GM18508 (cell line): Measurements from ENCODE around the gene CRTC3.
"Not testable (repeated sequence)": the region's sequence is repeated elsewhere in the genome, so short reads cannot be mapped to it uniquely, and the experiment has no call there.

Source experiments
- ATAC-seq: cut with Tn5 transposase; IDR thresholded peaks from one replicate; pipeline ENCODE4 v1.9.1; 2021; ENCODE audit warnings: moderate number of reproducible peaks; ENCODE audit not compliant: insufficient read depth, unreplicated experiment

The CRTC3 gene

DNA sequence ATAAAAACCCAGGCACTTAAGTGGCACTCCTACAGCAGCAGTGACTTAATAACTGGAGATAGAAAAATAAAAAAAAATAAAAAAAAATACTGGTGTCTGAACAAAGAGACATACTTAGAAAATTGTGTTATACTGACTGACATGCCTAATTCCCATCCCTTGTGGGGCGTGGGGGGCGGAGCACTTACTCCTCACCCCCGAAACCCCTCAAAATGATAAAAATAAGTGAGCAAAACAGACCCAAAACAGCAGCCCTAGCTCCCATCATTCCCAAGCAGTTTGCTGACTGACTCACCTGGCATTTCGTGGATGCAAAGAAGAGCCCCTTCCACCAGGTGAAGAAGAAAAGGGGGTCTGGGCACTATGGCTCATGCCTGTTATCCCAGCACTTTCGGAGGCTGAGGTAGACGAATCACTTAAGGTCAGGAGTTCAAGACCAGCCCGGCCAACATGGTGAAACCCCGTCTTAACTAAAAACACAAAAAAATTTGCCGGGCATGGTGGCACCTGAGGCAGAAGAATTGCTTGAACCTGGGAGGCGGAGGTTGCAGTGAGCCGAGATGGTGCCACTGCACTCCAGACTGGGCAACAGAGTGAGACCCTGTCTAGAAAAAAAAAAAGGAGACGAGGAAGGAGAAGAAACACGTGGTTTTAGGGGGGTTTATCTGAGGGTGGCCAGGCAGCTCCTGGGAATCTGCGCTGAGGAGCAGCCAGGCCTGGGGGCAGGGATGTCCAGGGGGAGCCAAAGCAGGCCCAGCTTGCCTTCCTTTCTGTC is 136.6 kb downstream of the CRTC3 start:
- ATAC-seq = no peak

DNA sequence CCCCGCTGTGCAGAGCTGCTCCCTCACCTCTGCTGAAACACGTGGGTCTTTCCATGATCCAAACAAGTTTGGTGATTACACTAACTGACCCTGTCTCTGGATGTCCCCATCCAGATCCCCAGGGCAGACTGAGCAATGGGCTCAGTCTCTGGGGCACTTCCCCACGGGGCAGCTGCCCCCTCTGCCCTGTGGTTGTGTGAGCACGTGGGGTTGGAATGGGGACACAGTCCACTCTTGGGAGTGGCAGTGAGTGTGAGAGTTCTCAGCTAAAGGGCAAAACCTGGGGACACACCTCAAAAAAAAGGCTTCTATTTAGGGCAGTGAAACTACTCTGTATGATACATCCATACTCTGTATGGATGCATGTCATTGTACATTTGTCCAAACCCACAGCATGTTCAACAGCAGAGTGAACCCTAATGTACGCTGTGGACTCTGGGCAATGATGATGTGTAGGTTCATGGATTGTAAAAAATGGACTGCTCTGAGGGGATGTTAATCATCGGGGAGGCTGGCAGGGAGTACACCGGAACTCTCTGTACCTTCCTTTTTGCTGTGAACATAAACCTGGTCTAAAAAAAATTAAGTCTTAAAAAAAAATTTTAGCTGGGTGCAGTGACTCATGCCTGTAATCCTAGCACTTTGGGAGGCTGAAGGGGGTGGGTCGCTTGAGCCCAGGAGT is 137.5 kb downstream of the CRTC3 start:
- no peak for ATAC-seq

DNA sequence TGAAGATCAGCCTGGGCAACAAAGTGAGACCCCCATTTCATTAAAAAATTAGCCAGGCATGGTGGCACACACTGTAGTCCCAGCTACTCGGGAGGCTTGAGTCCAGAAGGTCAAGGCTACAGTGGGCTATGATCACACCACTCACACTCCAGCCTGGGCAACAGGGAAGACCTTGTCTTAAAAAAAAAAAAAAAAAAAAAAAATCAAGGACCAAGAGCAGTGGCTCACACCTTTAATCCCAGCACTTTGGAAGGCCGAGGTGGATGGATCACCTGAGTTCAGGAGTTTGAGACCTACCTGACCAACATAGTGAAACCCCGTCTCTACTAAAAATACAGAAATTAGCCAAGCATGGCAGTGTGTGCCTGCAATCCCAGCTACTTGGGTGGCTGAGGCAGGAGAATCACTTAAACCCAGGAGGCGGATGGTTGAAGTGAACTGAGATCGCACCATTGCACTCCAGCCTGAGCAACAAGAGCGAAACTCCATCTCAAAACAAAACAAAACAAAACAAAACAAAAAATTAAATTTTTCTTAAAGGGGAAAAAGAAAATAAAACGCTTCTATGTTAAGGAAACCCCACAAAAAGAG is 138.1 kb downstream of the CRTC3 start:
- not testable (repeated sequence) for ATAC-seq

DNA sequence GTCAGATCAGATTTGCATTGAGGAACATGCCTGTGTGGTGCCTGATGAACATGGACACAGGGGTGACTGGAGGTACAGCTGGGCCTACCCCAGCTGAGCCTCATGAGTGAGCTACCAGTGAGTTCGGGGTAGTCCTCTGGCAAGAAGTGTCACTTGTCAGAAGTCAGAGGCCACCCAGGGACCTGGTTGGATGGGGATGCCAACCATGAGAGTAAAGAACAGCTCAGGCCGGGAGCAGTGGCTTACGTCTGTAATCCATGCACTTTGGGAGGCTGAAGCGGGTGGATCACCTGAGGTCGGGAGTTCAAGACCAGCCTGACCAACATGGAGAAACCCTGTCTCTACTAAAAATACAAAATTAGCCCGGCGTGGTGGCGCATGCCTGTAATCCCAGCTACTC is 140.9 kb downstream of the CRTC3 start:
- ATAC-seq = not testable (repeated sequence)

GRCh38 chr15:90671216-90671615 is 141.5 kb downstream of the CRTC3 start:
- no peak for ATAC-seq

- not testable (repeated sequence) for ATAC-seq
Observed at GRCh38 chr15:90673357-90673756, 143.6 kb downstream of the CRTC3 start.

GRCh38 chr15:90674476-90674875 is 144.8 kb downstream of the CRTC3 start:
- no peak for ATAC-seq

DNA sequence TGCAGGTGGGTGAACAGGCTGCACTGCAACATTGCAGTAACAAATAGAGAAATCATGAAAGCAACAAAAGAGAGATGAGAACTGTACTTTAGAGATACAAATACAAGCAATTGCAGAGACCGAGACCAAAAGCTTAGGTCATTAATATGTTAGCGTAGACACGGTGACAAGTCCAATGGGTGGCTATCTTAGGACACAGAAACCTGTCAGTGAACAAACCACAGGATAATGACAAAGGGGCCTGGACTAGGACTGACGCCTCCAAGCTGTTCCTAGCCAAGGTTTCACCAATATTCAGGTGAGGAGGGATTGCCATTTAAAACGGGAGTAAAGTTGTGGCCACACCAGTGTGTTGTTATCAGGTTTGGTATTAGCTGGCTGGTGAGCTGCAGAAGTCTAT is 145.7 kb downstream of the CRTC3 start:
- ATAC-seq = no peak

- ATAC-seq = no peak
Observed at GRCh38 chr15:90677807-90678790, 148.4 kb downstream of the CRTC3 start.

DNA sequence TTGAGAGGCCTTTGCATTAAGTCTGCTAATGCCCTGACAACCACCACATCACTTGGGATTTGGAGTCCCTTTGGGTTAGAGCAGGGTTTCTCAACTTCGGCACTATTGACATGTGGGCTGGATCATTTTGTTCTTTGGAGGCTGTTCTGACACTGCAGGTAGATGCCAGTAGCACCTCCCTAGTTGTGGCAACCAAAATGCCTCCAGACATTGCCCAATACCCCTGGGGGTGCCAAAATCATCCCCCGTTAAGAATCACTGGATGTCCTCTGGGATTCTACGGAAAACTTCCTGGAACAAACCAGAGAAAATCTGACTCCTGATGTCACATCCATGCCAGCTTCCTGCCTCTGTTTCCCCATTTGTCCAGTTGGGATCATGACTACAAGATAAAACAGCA is 150.2 kb downstream of the CRTC3 start:
- no peak for ATAC-seq

- no peak for ATAC-seq
Observed at GRCh38 chr15:90680371-90680935, 150.7 kb downstream of the CRTC3 start.

DNA sequence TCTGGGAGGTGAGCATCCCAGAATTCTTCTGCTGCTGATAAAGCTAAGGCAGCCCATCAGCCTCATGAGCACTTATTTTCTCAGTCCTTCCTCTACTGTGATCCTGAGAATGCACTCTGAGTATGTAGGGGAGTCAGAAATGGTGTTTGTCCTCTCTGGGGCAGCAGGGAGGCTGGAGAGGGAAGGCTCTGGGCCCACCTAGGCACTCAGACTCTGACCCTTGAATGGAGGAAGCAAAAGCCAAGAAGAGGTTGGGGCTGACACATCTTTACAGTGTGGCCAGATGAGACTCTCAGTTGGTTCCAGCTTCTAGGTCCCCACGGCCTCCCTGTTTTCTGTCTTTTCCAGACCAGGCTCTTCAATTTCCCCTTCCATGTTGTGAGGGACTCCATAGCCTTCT is 151.3 kb downstream of the CRTC3 start:
- ATAC-seq = no peak

GRCh38 chr15:90681480-90681879 is 151.8 kb downstream of the CRTC3 start:
- no peak for ATAC-seq

DNA sequence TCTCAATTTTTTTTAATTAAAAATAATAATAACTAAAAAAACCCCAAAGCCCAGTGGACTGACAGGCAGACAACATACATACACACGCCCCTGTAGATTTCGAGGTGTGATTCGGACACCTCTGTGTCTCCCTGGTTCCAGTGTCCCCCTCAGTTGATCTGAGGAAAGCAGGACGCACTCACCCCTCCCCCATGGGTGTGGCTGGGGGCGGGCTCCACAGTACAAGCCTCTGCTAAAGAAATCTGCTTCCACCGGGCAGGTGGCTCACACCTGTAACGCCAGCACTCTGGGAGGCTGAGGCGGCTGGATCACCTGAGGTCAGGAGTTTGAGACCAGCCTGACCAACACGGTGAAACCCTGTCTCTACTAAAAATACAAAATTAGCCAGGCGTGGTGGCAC is 153.6 kb downstream of the CRTC3 start:
- no peak for ATAC-seq

DNA sequence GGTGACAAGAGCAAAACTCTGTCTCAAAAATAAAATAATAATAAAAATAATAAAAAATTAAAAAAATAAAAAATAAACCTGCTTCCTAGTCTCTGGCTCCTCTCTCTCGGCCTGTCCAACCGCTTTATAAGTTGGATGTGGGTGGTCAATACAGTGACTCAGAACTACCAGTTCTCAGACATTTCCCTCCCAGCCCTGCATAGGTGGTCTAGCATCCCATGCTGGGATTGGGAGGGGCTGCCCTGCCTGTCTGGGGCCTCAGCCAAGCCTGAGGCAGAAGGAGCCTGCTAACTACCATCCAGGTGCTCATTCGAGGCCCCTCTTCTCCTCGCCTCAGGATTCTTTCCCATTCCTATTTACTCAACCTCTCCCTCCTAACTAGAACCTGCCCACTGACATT is 154.2 kb downstream of the CRTC3 start:
- no peak for ATAC-seq

- no peak for ATAC-seq
Observed at GRCh38 chr15:90684281-90684680, 154.6 kb downstream of the CRTC3 start.

GRCh38 chr15:90685591-90686434 is 156.1 kb downstream of the CRTC3 start:
- ATAC-seq = peak; percentile 21

DNA sequence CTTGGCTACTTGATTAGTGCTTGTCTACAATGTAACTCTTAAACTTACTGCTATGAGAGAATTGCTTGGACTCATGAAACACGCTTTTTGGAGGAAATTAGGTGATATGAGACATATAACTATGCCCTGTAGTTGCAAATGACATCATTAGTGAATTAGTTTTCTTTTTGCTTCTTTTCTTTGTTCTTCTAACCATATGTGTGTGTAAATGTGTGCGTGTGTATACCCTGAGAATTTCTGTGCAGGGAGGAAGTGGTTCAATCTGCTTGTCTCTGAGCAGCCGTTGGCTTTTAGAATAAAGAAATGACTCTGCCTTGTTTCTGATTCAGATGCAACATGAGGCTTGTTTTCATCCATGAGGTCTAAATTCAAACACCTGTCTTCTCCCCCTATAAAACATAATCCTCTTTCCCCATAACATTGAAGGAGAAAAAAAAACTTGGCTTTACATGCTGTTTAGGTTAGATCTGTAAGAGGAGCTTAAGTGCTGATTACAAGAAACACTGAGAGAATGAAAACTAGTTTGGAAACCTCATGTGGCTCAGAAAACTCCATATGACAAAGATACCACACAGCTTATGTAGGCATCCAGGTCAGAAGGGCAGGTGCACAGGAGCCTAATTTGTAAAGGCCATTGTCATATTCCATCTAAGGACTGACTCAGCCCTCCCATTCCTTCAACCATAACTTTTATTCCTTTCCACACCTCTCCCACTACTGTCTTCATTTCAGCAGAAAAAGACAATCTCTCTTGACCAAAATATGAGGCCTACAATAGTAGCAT is 156.9 kb downstream of the CRTC3 start:
- peak; percentile 78 for ATAC-seq
